Measurements from ENCODE around the gene ABCC8. TPM values are rescaled to one million over a fixed set of nuclear protein-coding genes. Genes with fewer than 3 reads are reported as not detected.

The ABCC8 gene
- total and polyA plus RNA-seq, 10 of the 15 experiments (the other 5 are each of a cell fraction or from before 2014, with no cell fraction given): not detected

- ChIA-PET SMC1A (ENCODE audit: uncharacterized antibody, unreplicated experiment) (no interaction called here), RAD21 (ENCODE audit: unreplicated experiment) (no interaction called here), POLR2A (no interaction called here), CTCF (interaction anchor here (1.5 kb wide), 1 partner anchor 10 kb away, joined by 4 read pairs; no protein-coding TSS in a partner anchor)
- DNase-seq (ENCODE audit: low read depth, low spot score) (no peak), ATAC-seq (no peak), FAIRE-seq (no peak)
- Histone ChIP-seq H3K27ac (ENCODE audit: control insufficient read depth, insufficient read depth) (no peak overlapping the region), H3K36me3 (ENCODE audit: control insufficient read depth in 2 of 2, insufficient read depth in 2 of 2, low read length in 1 of 2) (no peaks in the 10 kb centered on the region), H3K9ac (ENCODE audit: control insufficient read depth, insufficient read depth, low read length) (no peak overlapping the region), H4K20me1 (ENCODE audit: control insufficient read depth, insufficient read depth) (no peaks in the 10 kb centered on the region), H2AFZ (ENCODE audit: control insufficient read depth, low read depth, low read length) (no peak overlapping the region), H3K4me2 (ENCODE audit: control insufficient read depth, insufficient read depth) (no peak overlapping the region), H3K4me1 (ENCODE audit: control insufficient read depth, insufficient read depth, low read length) (no peaks in the 10 kb centered on the region), H3K79me2 (ENCODE audit: control insufficient read depth, insufficient read depth, low read length) (no peaks in the 10 kb centered on the region), H3K4me3 (no peak overlapping the region), H3K27me3 (replicated peaks in 1 of 2; ENCODE audit: control insufficient read depth in 2 of 2, insufficient read depth in 2 of 2, low read length in 1 of 2) (no peaks in the 10 kb centered on the region; a peak in 1 of 4 replicates), H3K9me3 (replicated peaks; ENCODE audit: control insufficient read depth, insufficient read depth, low read length) (no peaks in the 10 kb centered on the region)
- in situ Hi-C loops (cut with MboI): no loop called here
- intact Hi-C loops (cut with micrococcal nuclease; ENCODE audit: unreplicated experiment): no loop called here
- WGBS (ENCODE audit: insufficient coverage, insufficient replicate concordance, low lambda C conversion rate, missing lambda C conversion rate): 0% methylated on average over 1 of the region's 1 CpG
- BruUV-seq (replicated peaks): no TSS peak
- no peak for TF ChIP-seq TCF3 (IDR thresholded peaks at IDR 0.05; ENCODE audit: borderline replicate concordance, insufficient read depth, low read depth, low read length)
- no peak for TF ChIP-seq TAF1 (IDR thresholded peaks at IDR 0.05; ENCODE audit: borderline replicate concordance, low read depth, low read length)
- TF ChIP-seq ZBTB33 (IDR thresholded peaks at IDR 0.05): no peak
- TF ChIP-seq CBX5 (IDR thresholded peaks at IDR 0.05; ENCODE audit: low read depth): no peak
- TF ChIP-seq NR2C2 (IDR thresholded peaks at IDR 0.05; ENCODE audit: borderline replicate concordance, control insufficient read depth, insufficient read length, low read depth): no peak
- TF ChIP-seq, protein P1, sequence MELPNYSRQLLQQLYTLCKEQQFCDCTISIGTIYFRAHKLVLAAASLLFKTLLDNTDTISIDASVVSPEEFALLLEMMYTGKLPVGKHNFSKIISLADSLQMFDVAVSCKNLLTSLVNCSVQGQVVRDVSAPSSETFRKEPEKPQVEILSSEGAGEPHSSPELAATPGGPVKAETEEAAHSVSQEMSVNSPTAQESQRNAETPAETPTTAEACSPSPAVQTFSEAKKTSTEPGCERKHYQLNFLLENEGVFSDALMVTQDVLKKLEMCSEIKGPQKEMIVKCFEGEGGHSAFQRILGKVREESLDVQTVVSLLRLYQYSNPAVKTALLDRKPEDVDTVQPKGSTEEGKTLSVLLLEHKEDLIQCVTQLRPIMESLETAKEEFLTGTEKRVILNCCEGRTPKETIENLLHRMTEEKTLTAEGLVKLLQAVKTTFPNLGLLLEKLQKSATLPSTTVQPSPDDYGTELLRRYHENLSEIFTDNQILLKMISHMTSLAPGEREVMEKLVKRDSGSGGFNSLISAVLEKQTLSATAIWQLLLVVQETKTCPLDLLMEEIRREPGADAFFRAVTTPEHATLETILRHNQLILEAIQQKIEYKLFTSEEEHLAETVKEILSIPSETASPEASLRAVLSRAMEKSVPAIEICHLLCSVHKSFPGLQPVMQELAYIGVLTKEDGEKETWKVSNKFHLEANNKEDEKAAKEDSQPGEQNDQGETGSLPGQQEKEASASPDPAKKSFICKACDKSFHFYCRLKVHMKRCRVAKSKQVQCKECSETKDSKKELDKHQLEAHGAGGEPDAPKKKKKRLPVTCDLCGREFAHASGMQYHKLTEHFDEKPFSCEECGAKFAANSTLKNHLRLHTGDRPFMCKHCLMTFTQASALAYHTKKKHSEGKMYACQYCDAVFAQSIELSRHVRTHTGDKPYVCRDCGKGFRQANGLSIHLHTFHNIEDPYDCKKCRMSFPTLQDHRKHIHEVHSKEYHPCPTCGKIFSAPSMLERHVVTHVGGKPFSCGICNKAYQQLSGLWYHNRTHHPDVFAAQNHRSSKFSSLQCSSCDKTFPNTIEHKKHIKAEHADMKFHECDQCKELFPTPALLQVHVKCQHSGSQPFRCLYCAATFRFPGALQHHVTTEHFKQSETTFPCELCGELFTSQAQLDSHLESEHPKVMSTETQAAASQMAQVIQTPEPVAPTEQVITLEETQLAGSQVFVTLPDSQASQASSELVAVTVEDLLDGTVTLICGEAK (IDR thresholded peaks at IDR 0.05; ENCODE audit: borderline replicate concordance): no peak
- TF ChIP-seq CBFB (IDR thresholded peaks at IDR 0.05; ENCODE audit: low read depth): no peak
- TF ChIP-seq, protein P2, sequence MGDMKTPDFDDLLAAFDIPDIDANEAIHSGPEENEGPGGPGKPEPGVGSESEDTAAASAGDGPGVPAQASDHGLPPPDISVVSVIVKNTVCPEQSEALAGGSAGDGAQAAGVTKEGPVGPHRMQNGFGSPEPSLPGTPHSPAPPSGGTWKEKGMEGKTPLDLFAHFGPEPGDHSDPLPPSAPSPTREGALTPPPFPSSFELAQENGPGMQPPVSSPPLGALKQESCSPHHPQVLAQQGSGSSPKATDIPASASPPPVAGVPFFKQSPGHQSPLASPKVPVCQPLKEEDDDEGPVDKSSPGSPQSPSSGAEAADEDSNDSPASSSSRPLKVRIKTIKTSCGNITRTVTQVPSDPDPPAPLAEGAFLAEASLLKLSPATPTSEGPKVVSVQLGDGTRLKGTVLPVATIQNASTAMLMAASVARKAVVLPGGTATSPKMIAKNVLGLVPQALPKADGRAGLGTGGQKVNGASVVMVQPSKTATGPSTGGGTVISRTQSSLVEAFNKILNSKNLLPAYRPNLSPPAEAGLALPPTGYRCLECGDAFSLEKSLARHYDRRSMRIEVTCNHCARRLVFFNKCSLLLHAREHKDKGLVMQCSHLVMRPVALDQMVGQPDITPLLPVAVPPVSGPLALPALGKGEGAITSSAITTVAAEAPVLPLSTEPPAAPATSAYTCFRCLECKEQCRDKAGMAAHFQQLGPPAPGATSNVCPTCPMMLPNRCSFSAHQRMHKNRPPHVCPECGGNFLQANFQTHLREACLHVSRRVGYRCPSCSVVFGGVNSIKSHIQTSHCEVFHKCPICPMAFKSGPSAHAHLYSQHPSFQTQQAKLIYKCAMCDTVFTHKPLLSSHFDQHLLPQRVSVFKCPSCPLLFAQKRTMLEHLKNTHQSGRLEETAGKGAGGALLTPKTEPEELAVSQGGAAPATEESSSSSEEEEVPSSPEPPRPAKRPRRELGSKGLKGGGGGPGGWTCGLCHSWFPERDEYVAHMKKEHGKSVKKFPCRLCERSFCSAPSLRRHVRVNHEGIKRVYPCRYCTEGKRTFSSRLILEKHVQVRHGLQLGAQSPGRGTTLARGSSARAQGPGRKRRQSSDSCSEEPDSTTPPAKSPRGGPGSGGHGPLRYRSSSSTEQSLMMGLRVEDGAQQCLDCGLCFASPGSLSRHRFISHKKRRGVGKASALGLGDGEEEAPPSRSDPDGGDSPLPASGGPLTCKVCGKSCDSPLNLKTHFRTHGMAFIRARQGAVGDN (IDR thresholded peaks at IDR 0.05): no peak
- no peak for TF ChIP-seq EP300 (IDR thresholded peaks at IDR 0.05; ENCODE audit: borderline replicate concordance in 1 of 2, control insufficient read depth in 1 of 2, low read depth in 2 of 2, low read length in 2 of 2)
- no peak for TF ChIP-seq BHLHE40 (IDR thresholded peaks at IDR 0.05; ENCODE audit: borderline replicate concordance in 1 of 2, low read depth in 2 of 2, low read length in 1 of 2)
- TF ChIP-seq POU2F2 (IDR thresholded peaks at IDR 0.05; ENCODE audit: borderline replicate concordance, low read depth, low read length): no peak
- TF ChIP-seq HDAC2 (IDR thresholded peaks at IDR 0.05): no peak
- TF ChIP-seq SPI1 (IDR thresholded peaks at IDR 0.05; ENCODE audit: borderline replicate concordance, insufficient read depth, low read depth, low read length): no peak
- no peak for TF ChIP-seq TARDBP (IDR thresholded peaks at IDR 0.05; ENCODE audit: borderline replicate concordance)
- no peak for TF ChIP-seq CEBPB (IDR thresholded peaks at IDR 0.05; ENCODE audit: borderline replicate concordance in 1 of 2, low read depth in 2 of 2, low read length in 2 of 2)
Observed at GRCh38 chr11:17488563-17488962, 11.9 kb upstream of the ABCC8 start.
